IPS-20b (cell line): ENCODE data around the gene GSE1.

Source experiments
- H3K27ac ChIP-seq: one replicate; pipeline ENCODE4 v1.5.1; 2013; ENCODE audit warnings: low read length
- H3K27me3 ChIP-seq: 2 replicates; pipeline ENCODE4 v1.6.1; 2013; ENCODE audit warnings: mild to moderate bottlenecking, low read length, inconsistent platforms; ENCODE audit not compliant: insufficient read depth
- H3K36me3 ChIP-seq: 2 replicates; pipeline ENCODE4 v1.6.1; 2013; ENCODE audit warnings: low read depth, mild to moderate bottlenecking, inconsistent platforms, low read length, moderate library complexity; ENCODE audit not compliant: insufficient read depth
- H3K4me1 ChIP-seq: 2 replicates; pipeline ENCODE4 v1.6.1; 2013; ENCODE audit warnings: mild to moderate bottlenecking, control low read depth, inconsistent platforms, low read length, moderate library complexity; ENCODE audit not compliant: insufficient read depth
- H3K4me3 ChIP-seq: 2 replicates; pipeline ENCODE4 v1.5.1; 2013; ENCODE audit warnings: mild to moderate bottlenecking, low read length, inconsistent platforms
- H3K9ac ChIP-seq: 2 replicates; pipeline ENCODE4 v1.6.1; 2013; ENCODE audit warnings: low read depth, mild to moderate bottlenecking, inconsistent platforms, low read length, moderate library complexity
- H3K9me3 ChIP-seq: 2 replicates; pipeline ENCODE4 v1.6.1; 2013; ENCODE audit warnings: mild to moderate bottlenecking, low read depth, low read length, inconsistent platforms; ENCODE audit not compliant: insufficient read depth

GSE1 gene

GRCh38 chr16:85626191-85626981 is 13.3 kb downstream of the GSE1 start:
- Histone ChIP-seq H3K36me3 (peaks cover 25% of the 10 kb centered on the region), H3K9ac (peak overlapping the region; percentile 37; the same call in 1 of the 2 replicates), H3K9me3 (peaks cover 6% of the 10 kb centered on the region; the same call in 1 of the 2 replicates), H3K27me3 (no peaks in the 10 kb centered on the region), H3K4me1 (peaks cover 3% of the 10 kb centered on the region), H3K4me3 (peak overlapping the region; percentile 36; the same call in 1 of the 2 replicates), H3K27ac (no peak overlapping the region)

- Histone ChIP-seq H3K36me3 (peaks cover 25% of the 10 kb centered on the region), H3K4me1 (peaks cover 3% of the 10 kb centered on the region), H3K9me3 (peaks cover 6% of the 10 kb centered on the region; the same call in 1 of the 2 replicates), H3K27me3 (no peaks in the 10 kb centered on the region), H3K27ac (no peak overlapping the region), H3K4me3 (no peak overlapping the region), H3K9ac (no peak overlapping the region)
Measured at GRCh38 chr16:85627089-85627488, 14.0 kb downstream of the GSE1 start.

- Histone ChIP-seq H3K36me3 (peaks cover 25% of the 10 kb centered on the region), H3K4me1 (peaks cover 3% of the 10 kb centered on the region; the same call in 1 of the 2 replicates), H3K4me3 (no peak overlapping the region), H3K27me3 (no peaks in the 10 kb centered on the region), H3K9ac (no peak overlapping the region), H3K27ac (no peak overlapping the region), H3K9me3 (peaks cover 6% of the 10 kb centered on the region; the same call in 1 of the 2 replicates)
Measured at GRCh38 chr16:85627526-85628264, 14.6 kb downstream of the GSE1 start.

- H3K4me3 ChIP-seq = no peak overlapping the region
- no peaks in the 10 kb centered on the region for H3K27me3 ChIP-seq
- H3K9ac ChIP-seq = no peak overlapping the region
- H3K9me3 ChIP-seq = peaks cover 6% of the 10 kb centered on the region; the same call in 1 of the 2 replicates
- no peak overlapping the region for H3K27ac ChIP-seq
- peaks cover 25% of the 10 kb centered on the region for H3K36me3 ChIP-seq
- peaks cover 3% of the 10 kb centered on the region; the same call in 1 of the 2 replicates for H3K4me1 ChIP-seq
Measured at GRCh38 chr16:85628265-85628556, 15.1 kb downstream of the GSE1 start.

GRCh38 chr16:85628645-85629044 is 15.5 kb downstream of the GSE1 start:
- Histone ChIP-seq H3K4me3 (no peak overlapping the region), H3K9me3 (peaks cover 6% of the 10 kb centered on the region; the same call in 1 of the 2 replicates), H3K27ac (no peak overlapping the region), H3K36me3 (peaks cover 21% of the 10 kb centered on the region), H3K9ac (no peak overlapping the region), H3K27me3 (no peaks in the 10 kb centered on the region), H3K4me1 (peaks cover 3% of the 10 kb centered on the region; the same call in 1 of the 2 replicates)

- Histone ChIP-seq H3K9ac (no peak overlapping the region), H3K9me3 (peaks cover 6% of the 10 kb centered on the region; the same call in 1 of the 2 replicates), H3K27me3 (no peaks in the 10 kb centered on the region), H3K4me1 (peaks cover 3% of the 10 kb centered on the region; the same call in 1 of the 2 replicates), H3K27ac (no peak overlapping the region), H3K4me3 (no peak overlapping the region), H3K36me3 (peaks cover 23% of the 10 kb centered on the region)
Measured at GRCh38 chr16:85629326-85629725, 16.2 kb downstream of the GSE1 start.

- Histone ChIP-seq H3K4me3 (no peak overlapping the region), H3K9me3 (peaks cover 6% of the 10 kb centered on the region; the same call in 1 of the 2 replicates), H3K36me3 (peaks cover 27% of the 10 kb centered on the region), H3K27ac (no peak overlapping the region), H3K9ac (no peak overlapping the region), H3K27me3 (no peaks in the 10 kb centered on the region), H3K4me1 (peaks cover 3% of the 10 kb centered on the region; the same call in 1 of the 2 replicates)
Measured at GRCh38 chr16:85629853-85630252, 16.7 kb downstream of the GSE1 start.

- Histone ChIP-seq H3K4me3 (no peak overlapping the region), H3K27me3 (no peaks in the 10 kb centered on the region), H3K4me1 (peaks cover 3% of the 10 kb centered on the region; the same call in 1 of the 2 replicates), H3K9ac (no peak overlapping the region), H3K36me3 (peaks cover 40% of the 10 kb centered on the region), H3K27ac (no peak overlapping the region), H3K9me3 (peaks cover 6% of the 10 kb centered on the region; the same call in 1 of the 2 replicates)
Measured at GRCh38 chr16:85631230-85631629, 18.1 kb downstream of the GSE1 start.

GRCh38 chr16:85631802-85632393 is 18.8 kb downstream of the GSE1 start:
- Histone ChIP-seq H3K4me3 (no peak overlapping the region), H3K4me1 (no peaks in the 10 kb centered on the region; the same call in 1 of the 2 replicates), H3K9me3 (peaks cover 6% of the 10 kb centered on the region; the same call in 1 of the 2 replicates), H3K27ac (no peak overlapping the region), H3K36me3 (peaks cover 42% of the 10 kb centered on the region), H3K27me3 (no peaks in the 10 kb centered on the region), H3K9ac (no peak overlapping the region)

- Histone ChIP-seq H3K9me3 (peaks cover 6% of the 10 kb centered on the region; the same call in 1 of the 2 replicates), H3K4me1 (no peaks in the 10 kb centered on the region), H3K27ac (no peak overlapping the region), H3K9ac (no peak overlapping the region), H3K4me3 (no peak overlapping the region), H3K36me3 (peaks cover 42% of the 10 kb centered on the region), H3K27me3 (no peaks in the 10 kb centered on the region)
Measured at GRCh38 chr16:85632709-85633437, 19.8 kb downstream of the GSE1 start.

- Histone ChIP-seq H3K4me1 (no peaks in the 10 kb centered on the region), H3K36me3 (peaks cover 42% of the 10 kb centered on the region), H3K9me3 (peaks cover 6% of the 10 kb centered on the region; the same call in 1 of the 2 replicates), H3K9ac (no peak overlapping the region), H3K4me3 (no peak overlapping the region), H3K27ac (no peak overlapping the region), H3K27me3 (no peaks in the 10 kb centered on the region)
Measured at GRCh38 chr16:85633438-85633743, 20.3 kb downstream of the GSE1 start.
